Measurements from ENCODE around the gene LGSN. TPM values are rescaled to one million over a fixed set of nuclear protein-coding genes. Genes with fewer than 3 reads are reported as not detected.

Gene LGSN
- total RNA-seq, 5 donors from 2014 or later (not counting 1 experiment from before 2014, with no cell fraction given): 0.18 to 0.26 (median 0.23) TPM; not detected in 1

DNA sequence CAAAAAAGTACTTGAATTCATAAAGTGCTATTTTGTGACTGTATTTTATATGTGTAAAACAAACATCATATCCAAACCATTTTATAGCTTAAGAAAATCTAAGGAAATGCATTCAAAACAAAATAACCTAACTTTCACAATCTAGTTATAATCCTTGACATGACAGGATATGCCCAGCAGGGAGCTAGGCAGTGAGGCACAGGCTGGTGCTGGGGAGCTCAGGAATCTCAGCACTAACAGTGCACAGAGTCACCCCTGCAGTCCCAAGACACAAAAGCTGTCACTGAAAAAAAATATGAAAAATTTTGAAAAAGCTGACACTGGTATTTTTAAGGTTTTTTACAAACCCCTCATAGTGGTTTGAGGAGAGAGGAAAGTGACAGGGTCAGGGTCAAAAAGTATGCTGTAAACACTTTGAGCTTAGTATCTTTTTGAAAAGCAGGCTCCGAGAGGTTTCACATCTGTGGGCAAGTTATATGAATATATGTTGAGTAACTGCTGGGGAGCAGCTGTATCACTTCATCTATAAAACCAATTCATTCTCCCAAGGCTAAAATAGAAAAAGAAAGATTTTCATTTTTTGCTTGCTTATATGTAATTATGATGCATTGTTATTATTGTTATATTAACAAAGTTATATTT, 24.1 kb downstream of the LGSN start:
- no peak overlapping the region for H3K4me3 ChIP-seq (ENCODE audit: control insufficient read depth in 1 of 2, extremely low read depth in 1 of 2, low read length in 1 of 2)
- no peak for DNase-seq
- no peaks in the 10 kb centered on the region for H3K36me3 Mint-ChIP-seq
- H3K4me1 ChIP-seq (ENCODE audit: control insufficient read depth in 1 of 2, extremely low read depth in 1 of 2, insufficient read depth in 2 of 2, low read length in 2 of 2): no peaks in the 10 kb centered on the region
- ATAC-seq (replicated peaks in 1 of 4): no peak
- no peaks in the 10 kb centered on the region for H3K36me3 ChIP-seq (ENCODE audit: control insufficient read depth in 2 of 2, extremely low read depth in 1 of 2, insufficient read depth in 1 of 2, low read length in 1 of 2)
- no peaks in the 10 kb centered on the region for H3K27me3 ChIP-seq (replicated peaks in 1 of 2; ENCODE audit: control insufficient read depth in 2 of 2, extremely low read depth in 1 of 2, insufficient read depth in 2 of 2, low read length in 1 of 2)
- POLR2A ChIA-PET: no interaction called here
- no peak overlapping the region for H3K27ac ChIP-seq (ENCODE audit: low read length)
- CTCF ChIA-PET: no interaction called here
- H3K9me3 Mint-ChIP-seq: peaks cover 0 to 7% (median 0%) of the 10 kb centered on the region in 3 donors
- no peaks in the 10 kb centered on the region for H3K9me3 ChIP-seq
- H3K27me3 Mint-ChIP-seq: no peaks in the 10 kb centered on the region
- no peak overlapping the region for H3K4me3 Mint-ChIP-seq
- no CpG with 5 or more reads among the region's 1 CpG for WGBS (ENCODE audit: insufficient coverage)
- no peak overlapping the region for H3K27ac Mint-ChIP-seq
- no peaks in the 10 kb centered on the region for H3K4me1 Mint-ChIP-seq

GRCh38 chr6:63290492-63291058, 29.2 kb downstream of the LGSN start:
- H3K4me3 Mint-ChIP-seq: no peak overlapping the region
- H3K4me1 Mint-ChIP-seq: no peaks in the 10 kb centered on the region
- ATAC-seq (replicated peaks in 1 of 4): no peak
- no peaks in the 10 kb centered on the region for H3K36me3 Mint-ChIP-seq
- Histone ChIP-seq H3K4me3 (ENCODE audit: control insufficient read depth in 1 of 2, extremely low read depth in 1 of 2, low read length in 1 of 2) (no peak overlapping the region), H3K27ac (ENCODE audit: low read length) (no peak overlapping the region), H3K9me3 (no peaks in the 10 kb centered on the region), H3K36me3 (ENCODE audit: control insufficient read depth in 2 of 2, extremely low read depth in 1 of 2, insufficient read depth in 1 of 2, low read length in 1 of 2) (no peaks in the 10 kb centered on the region), H3K27me3 (replicated peaks in 1 of 2; ENCODE audit: control insufficient read depth in 2 of 2, extremely low read depth in 1 of 2, insufficient read depth in 2 of 2, low read length in 1 of 2) (no peaks in the 10 kb centered on the region), H3K4me1 (ENCODE audit: control insufficient read depth in 1 of 2, extremely low read depth in 1 of 2, insufficient read depth in 2 of 2, low read length in 2 of 2) (no peaks in the 10 kb centered on the region)
- 97% methylated on average over 3 of the region's 6 CpGs for WGBS (ENCODE audit: insufficient coverage)
- no peak overlapping the region for H3K27ac Mint-ChIP-seq
- no peaks in the 10 kb centered on the region for H3K27me3 Mint-ChIP-seq
- H3K9me3 Mint-ChIP-seq: no peaks in the 10 kb centered on the region
- ChIA-PET POLR2A (no interaction called here), CTCF (no interaction called here)
- DNase-seq: no peak

- ChIA-PET POLR2A (interaction anchor here in 1 of 2 donors (0.7 kb wide), 1 partner anchor 45 kb away, joined by 7 read pairs; no protein-coding TSS in a partner anchor), CTCF (interaction anchor here in 1 of 2 donors (0.6 kb wide), 1 partner anchor 152 kb away, joined by 3 read pairs; no protein-coding TSS in a partner anchor)
- H3K27ac ChIP-seq (ENCODE audit: low read length): no peak overlapping the region
- no peaks in the 10 kb centered on the region for H3K27me3 Mint-ChIP-seq
- no peaks in the 10 kb centered on the region for H3K36me3 Mint-ChIP-seq
- no peak for ATAC-seq (replicated peaks in 1 of 4)
- no peaks in the 10 kb centered on the region for H3K9me3 Mint-ChIP-seq
- H3K4me1 Mint-ChIP-seq: no peaks in the 10 kb centered on the region
- no peaks in the 10 kb centered on the region for H3K9me3 ChIP-seq
- no peak for DNase-seq
- no peak overlapping the region for H3K27ac Mint-ChIP-seq
- no peak overlapping the region for H3K4me3 Mint-ChIP-seq
- no peaks in the 10 kb centered on the region for H3K36me3 ChIP-seq (ENCODE audit: control insufficient read depth in 2 of 2, extremely low read depth in 1 of 2, insufficient read depth in 1 of 2, low read length in 1 of 2)
- WGBS (ENCODE audit: insufficient coverage): 94% methylated on average over 4 of the region's 4 CpGs
- H3K27me3 ChIP-seq (replicated peaks in 1 of 2; ENCODE audit: control insufficient read depth in 2 of 2, extremely low read depth in 1 of 2, insufficient read depth in 2 of 2, low read length in 1 of 2): no peaks in the 10 kb centered on the region
- H3K4me1 ChIP-seq (ENCODE audit: control insufficient read depth in 1 of 2, extremely low read depth in 1 of 2, insufficient read depth in 2 of 2, low read length in 2 of 2): no peaks in the 10 kb centered on the region
- H3K4me3 ChIP-seq (ENCODE audit: control insufficient read depth in 1 of 2, extremely low read depth in 1 of 2, low read length in 1 of 2): no peak overlapping the region
Observed at GRCh38 chr6:63289269-63289872, 30.4 kb downstream of the LGSN start.

GRCh38 chr6:63280639-63281180, 39.1 kb downstream of the LGSN start:
- Mint-ChIP-seq H3K4me1 (no peaks in the 10 kb centered on the region), H3K27me3 (no peaks in the 10 kb centered on the region), H3K36me3 (no peaks in the 10 kb centered on the region), H3K4me3 (no peak overlapping the region), H3K27ac (no peak overlapping the region), H3K9me3 (no peaks in the 10 kb centered on the region)
- H3K36me3 ChIP-seq (ENCODE audit: control insufficient read depth in 2 of 2, extremely low read depth in 1 of 2, insufficient read depth in 1 of 2, low read length in 1 of 2): no peaks in the 10 kb centered on the region
- ChIA-PET CTCF (no interaction called here), POLR2A (no interaction called here)
- no peak overlapping the region for H3K27ac ChIP-seq (ENCODE audit: low read length)
- H3K4me3 ChIP-seq (ENCODE audit: control insufficient read depth in 1 of 2, extremely low read depth in 1 of 2, low read length in 1 of 2): no peak overlapping the region
- H3K4me1 ChIP-seq (ENCODE audit: control insufficient read depth in 1 of 2, extremely low read depth in 1 of 2, insufficient read depth in 2 of 2, low read length in 2 of 2): no peaks in the 10 kb centered on the region
- ATAC-seq (replicated peaks in 1 of 4) (no peak), DNase-seq (no peak)
- WGBS (ENCODE audit: insufficient coverage): 80% methylated on average over 2 of the region's 3 CpGs
- no peaks in the 10 kb centered on the region for H3K27me3 ChIP-seq (replicated peaks in 1 of 2; ENCODE audit: control insufficient read depth in 2 of 2, extremely low read depth in 1 of 2, insufficient read depth in 2 of 2, low read length in 1 of 2)
- no peaks in the 10 kb centered on the region for H3K9me3 ChIP-seq

- no peaks in the 10 kb centered on the region for H3K36me3 ChIP-seq (ENCODE audit: control insufficient read depth in 2 of 2, extremely low read depth in 1 of 2, insufficient read depth in 1 of 2, low read length in 1 of 2)
- no peak for DNase-seq
- H3K27ac Mint-ChIP-seq: no peak overlapping the region
- no peaks in the 10 kb centered on the region for H3K4me1 Mint-ChIP-seq
- H3K4me1 ChIP-seq (ENCODE audit: control insufficient read depth in 1 of 2, extremely low read depth in 1 of 2, insufficient read depth in 2 of 2, low read length in 2 of 2): no peaks in the 10 kb centered on the region
- POLR2A ChIA-PET: no interaction called here
- H3K27me3 ChIP-seq (replicated peaks in 1 of 2; ENCODE audit: control insufficient read depth in 2 of 2, extremely low read depth in 1 of 2, insufficient read depth in 2 of 2, low read length in 1 of 2): no peaks in the 10 kb centered on the region
- H3K27me3 Mint-ChIP-seq: no peaks in the 10 kb centered on the region
- no peaks in the 10 kb centered on the region for H3K36me3 Mint-ChIP-seq
- ATAC-seq (replicated peaks in 1 of 4): no peak
- no peak overlapping the region for H3K4me3 ChIP-seq (ENCODE audit: control insufficient read depth in 1 of 2, extremely low read depth in 1 of 2, low read length in 1 of 2)
- no peak overlapping the region for H3K4me3 Mint-ChIP-seq
- no peak overlapping the region for H3K27ac ChIP-seq (ENCODE audit: low read length)
- H3K9me3 Mint-ChIP-seq: no peaks in the 10 kb centered on the region
- CTCF ChIA-PET: interaction anchor here in 1 of 2 donors (0.7 kb wide), 1 partner anchor 84 kb away, joined by 4 read pairs; no protein-coding TSS in a partner anchor
- no peaks in the 10 kb centered on the region for H3K9me3 ChIP-seq
Observed at GRCh38 chr6:63278916-63279315, 40.9 kb downstream of the LGSN start.

DNA sequence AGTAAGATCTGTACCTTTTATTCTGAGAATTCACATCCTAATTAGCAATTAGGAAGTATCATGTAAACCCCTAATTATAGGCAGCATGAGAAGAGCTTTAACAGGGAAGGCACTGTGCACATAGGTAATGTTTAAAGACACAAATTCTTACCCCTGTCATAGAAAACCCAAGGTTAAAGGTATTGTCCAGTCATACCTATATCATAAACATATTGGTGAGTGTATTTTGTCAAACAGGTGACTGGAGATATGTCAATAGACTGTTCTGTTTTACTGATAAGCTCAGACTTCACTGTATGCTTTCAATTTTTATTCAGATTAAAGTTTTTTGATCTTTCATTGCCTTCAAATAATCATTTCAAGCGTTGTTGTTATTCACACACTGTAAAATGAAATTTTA, 43.8 kb downstream of the LGSN start:
- H3K27ac ChIP-seq (ENCODE audit: low read length): no peak overlapping the region
- Mint-ChIP-seq H3K9me3 (no peaks in the 10 kb centered on the region), H3K4me3 (no peak overlapping the region), H3K4me1 (no peaks in the 10 kb centered on the region), H3K27me3 (no peaks in the 10 kb centered on the region), H3K27ac (no peak overlapping the region), H3K36me3 (no peaks in the 10 kb centered on the region)
- ATAC-seq (replicated peaks in 1 of 4): no peak
- ChIA-PET POLR2A (no interaction called here), CTCF (no interaction called here)
- no peaks in the 10 kb centered on the region for H3K36me3 ChIP-seq (ENCODE audit: control insufficient read depth in 2 of 2, extremely low read depth in 1 of 2, insufficient read depth in 1 of 2, low read length in 1 of 2)
- H3K27me3 ChIP-seq (replicated peaks in 1 of 2; ENCODE audit: control insufficient read depth in 2 of 2, extremely low read depth in 1 of 2, insufficient read depth in 2 of 2, low read length in 1 of 2): no peaks in the 10 kb centered on the region
- no peak overlapping the region for H3K4me3 ChIP-seq (ENCODE audit: control insufficient read depth in 1 of 2, extremely low read depth in 1 of 2, low read length in 1 of 2)
- no CpG with 5 or more reads among the region's 1 CpG for WGBS (ENCODE audit: insufficient coverage)
- no peak for DNase-seq
- no peaks in the 10 kb centered on the region for H3K4me1 ChIP-seq (ENCODE audit: control insufficient read depth in 1 of 2, extremely low read depth in 1 of 2, insufficient read depth in 2 of 2, low read length in 2 of 2)
- no peaks in the 10 kb centered on the region for H3K9me3 ChIP-seq
